ENCODE results near the gene LIME1. TPM values are rescaled to one million over a fixed set of nuclear protein-coding genes. Genes with fewer than 3 reads are reported as not detected.

Gene LIME1
- total and polyA plus RNA-seq, 9 of the 15 experiments (the other 6 are each of a cell fraction or from before 2014, with no cell fraction given): 0.11 to 17.1 (median 2.8) TPM; not detected in 2

GRCh38 chr20:63787302-63787701, 50.8 kb downstream of the LIME1 start (continued):
- no peak for TF ChIP-seq ARID3B (CRISPR knock-in tag; IDR thresholded peaks at IDR 0.05; ENCODE audit: borderline replicate concordance)
- TF ChIP-seq RBM17 (IDR thresholded peaks at IDR 0.05; ENCODE audit: borderline replicate concordance, low read depth, low read length): no peak
- no peak for TF ChIP-seq XRCC3 (IDR thresholded peaks at IDR 0.05)
- no peak for TF ChIP-seq TAF15 (IDR thresholded peaks at IDR 0.05; ENCODE audit: low read depth, low read length)
- no peak for TF ChIP-seq ATF3 (IDR thresholded peaks at IDR 0.05)
- no peak for TF ChIP-seq ATF3 (CRISPR knock-in tag; conservative IDR thresholded peaks at IDR 0.05)
- TF ChIP-seq PURB (CRISPR knock-in tag; IDR thresholded peaks at IDR 0.05; ENCODE audit: low read depth): no peak
- TF ChIP-seq STAT5A (IDR thresholded peaks at IDR 0.05; ENCODE audit: borderline replicate concordance, low read length): no peak
- no peak for TF ChIP-seq ZBTB49 (CRISPR knock-in tag; IDR thresholded peaks at IDR 0.05; ENCODE audit: borderline replicate concordance)
